ENCODE results near the gene EPN2.
A peak's percentile ranks its signal among the peaks of the same experiment; 100 is the strongest.
"Not testable (repeated sequence)": the region's sequence is repeated elsewhere in the genome, so short reads cannot be mapped to it uniquely, and the experiment has no call there.

The EPN2 gene

DNA sequence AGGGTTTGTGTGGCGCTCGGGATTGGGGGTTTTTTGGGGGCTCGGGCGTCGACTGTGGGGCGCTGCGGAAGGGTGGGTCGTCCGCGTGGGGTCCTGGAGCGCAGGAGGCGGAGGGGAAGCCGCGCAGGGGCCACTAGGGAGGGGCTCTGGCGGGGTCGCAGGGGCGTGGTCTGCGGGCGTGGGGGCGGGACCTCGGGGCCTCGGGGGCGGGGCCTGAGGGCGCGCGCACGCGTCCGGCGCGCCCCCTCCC, at the start of gene EPN2:
Gene EPN2, plus strand, starts transcription at position 228 of the 250 bp plus-strand sequence. CDS start 45,754 bp downstream, outside the sequence.
- DNase-seq, result peak; percentile 62

- not testable (repeated sequence) for DNase-seq
Measured at GRCh38 chr17:19187883-19188869, 49.0 kb upstream of the EPN2 start.

DNA sequence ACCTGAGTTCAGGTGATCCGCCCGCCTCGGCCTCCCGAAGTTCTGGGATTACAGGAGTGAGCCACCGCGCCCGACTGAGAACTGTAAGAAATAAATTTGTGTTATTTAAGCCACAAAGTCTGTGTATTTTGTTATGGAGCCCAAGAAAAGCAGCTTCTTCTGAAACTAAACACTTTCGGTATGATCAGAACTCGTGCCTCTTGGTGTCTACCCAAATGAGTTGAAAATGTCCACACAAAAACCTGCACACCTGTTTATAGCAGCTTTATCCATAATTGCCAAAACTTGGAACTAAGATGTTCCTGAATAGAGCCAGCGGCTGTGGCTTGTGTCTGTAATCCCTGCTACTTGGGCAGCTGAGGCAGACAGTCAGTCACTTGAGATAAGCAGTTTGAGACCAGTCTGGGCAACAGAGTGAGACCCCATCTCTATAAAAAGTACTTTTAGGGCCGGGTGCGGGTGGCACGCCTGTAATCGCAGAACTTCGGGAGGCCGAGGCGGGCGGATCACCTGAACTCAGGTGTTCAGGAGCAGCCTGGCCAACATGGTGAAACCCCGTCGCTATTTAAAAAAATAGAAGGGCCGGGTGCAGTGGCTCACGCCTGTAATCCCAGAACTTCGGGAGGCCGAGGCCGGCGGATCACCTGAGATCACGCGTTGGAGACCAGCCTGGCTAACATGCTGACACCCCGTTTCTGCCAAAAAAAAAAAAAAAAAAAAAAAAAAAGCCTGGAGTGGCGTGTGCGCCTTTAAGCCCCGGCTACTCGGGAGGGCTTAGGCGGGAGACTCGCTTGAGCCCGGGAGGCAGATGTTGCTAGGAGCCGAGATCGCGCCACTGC, 48.1 kb upstream of the EPN2 start:
- DNase-seq, result not testable (repeated sequence)

GRCh38 chr17:19189781-19190405, 47.3 kb upstream of the EPN2 start:
- DNase-seq, result not testable (repeated sequence)

GRCh38 chr17:19196382-19197204, 40.6 kb upstream of the EPN2 start:
- DNase-seq, result not testable (repeated sequence)

DNA sequence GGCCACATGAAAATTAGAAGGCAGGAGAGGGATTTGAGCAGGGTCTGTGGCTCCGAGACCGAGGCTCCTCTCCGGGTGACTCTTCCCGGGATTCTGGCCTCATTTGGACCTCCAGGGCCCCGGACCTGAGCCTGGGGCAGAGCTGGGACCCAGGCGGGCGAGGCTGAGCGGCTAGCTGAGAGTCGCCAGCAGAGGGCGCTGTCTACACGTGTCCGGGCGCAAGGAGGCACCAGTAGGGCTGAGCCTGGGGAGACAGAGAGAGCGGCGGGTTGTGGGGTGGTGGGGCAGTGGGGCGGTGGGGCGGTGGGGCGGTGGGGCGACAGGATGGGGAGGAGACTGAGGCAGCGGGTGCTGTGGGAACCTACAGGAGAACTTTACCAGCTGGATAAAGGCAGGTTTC, 34.7 kb upstream of the EPN2 start:
- not testable (repeated sequence) for DNase-seq

DNA sequence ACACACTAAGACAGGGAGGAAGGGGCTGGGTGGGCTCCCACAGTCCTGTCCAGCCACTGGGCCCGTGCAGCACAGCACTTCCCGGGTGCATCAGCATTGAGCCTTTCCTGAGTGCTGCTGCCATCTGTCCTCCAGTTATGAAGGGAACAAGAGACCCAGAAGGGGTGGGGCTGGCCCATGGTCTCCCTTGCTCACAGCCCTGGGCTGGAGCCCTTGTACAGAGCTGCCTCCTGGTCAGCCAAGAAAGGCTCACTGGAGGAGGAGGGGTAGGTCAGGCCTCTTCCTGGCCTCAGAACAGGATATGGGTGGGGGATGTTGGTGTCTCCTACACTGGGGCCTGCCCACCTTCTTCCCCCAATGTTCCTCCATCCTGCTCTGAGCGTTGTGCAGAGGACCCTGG, 33.7 kb upstream of the EPN2 start:
- DNase-seq, result not testable (repeated sequence)

GRCh38 chr17:19215074-19215860, 21.9 kb upstream of the EPN2 start:
- DNase-seq, result not testable (repeated sequence)

- not testable (repeated sequence) for DNase-seq
Measured at GRCh38 chr17:19216148-19216926, 20.8 kb upstream of the EPN2 start.

- DNase-seq, result not testable (repeated sequence)
Measured at GRCh38 chr17:19218914-19219313, 18.3 kb upstream of the EPN2 start.

DNA sequence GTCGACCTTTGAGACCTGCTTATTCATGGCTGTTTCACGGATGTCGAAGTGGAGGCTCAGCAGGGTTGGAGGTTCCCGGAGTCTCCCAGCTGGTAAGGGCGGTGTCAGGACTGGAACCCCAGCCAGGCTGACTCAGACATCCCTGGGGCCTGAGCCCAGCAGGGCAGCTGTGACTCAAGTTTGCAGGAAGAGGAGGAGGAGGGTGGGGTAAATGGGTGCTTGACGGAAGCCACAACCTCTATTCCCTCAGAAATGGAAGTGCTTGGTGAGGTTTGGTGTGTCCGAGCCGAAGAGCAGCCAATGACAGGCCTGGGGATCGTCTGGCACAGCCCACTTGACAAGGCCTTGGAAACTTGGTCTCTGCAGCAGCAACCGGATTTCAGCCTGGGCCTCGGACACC, 17.8 kb upstream of the EPN2 start:
- not testable (repeated sequence) for DNase-seq

GRCh38 chr17:19220195-19220594, 17.0 kb upstream of the EPN2 start:
- DNase-seq, result not testable (repeated sequence)

DNA sequence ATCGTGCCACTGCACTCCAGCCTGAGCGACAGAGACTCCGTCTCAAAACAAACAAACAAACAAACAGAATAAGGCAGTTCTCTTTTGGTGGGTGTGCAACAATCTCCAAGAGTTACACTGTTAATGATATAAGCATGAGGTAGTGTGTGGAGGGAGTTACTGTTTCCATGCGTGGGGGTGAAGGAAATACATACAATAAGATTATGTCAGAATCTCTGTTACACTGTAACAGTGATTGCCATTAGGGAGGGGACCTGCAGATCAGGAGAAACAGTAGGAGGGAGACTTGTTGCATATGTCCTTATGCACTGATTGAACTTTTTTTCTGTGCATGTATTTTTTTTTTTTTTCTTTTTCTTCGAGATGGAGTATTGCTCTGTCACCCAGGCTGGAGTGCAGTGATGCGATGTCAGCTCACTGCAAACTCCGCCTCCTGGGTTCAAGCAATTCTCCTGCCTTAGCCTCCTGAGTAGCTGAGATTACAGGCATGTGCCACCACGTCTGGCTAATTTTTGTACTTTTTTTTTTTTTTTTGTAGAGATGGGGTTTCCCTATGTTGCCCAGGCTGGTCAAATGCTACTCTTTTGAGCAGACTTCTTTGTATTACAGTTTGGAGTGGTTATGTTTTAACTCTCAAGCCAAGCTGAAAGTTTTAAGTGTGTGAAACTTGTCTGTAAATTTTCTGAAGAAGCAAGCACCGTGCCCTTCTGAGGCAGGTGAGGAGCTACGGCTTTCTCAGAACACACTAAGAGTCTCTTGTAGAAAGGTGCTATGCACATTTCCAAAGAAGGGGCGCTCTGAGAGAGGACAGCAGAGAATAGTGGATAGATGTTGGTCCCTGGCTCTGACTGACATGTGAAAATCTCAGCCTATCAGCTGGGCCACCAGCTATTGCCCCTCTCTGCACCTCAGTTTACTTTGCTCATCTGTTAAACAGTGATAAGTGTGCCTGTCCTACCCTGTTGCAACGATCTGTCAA, 10.3 kb upstream of the EPN2 start:
- DNase-seq, result not testable (repeated sequence)

DNA sequence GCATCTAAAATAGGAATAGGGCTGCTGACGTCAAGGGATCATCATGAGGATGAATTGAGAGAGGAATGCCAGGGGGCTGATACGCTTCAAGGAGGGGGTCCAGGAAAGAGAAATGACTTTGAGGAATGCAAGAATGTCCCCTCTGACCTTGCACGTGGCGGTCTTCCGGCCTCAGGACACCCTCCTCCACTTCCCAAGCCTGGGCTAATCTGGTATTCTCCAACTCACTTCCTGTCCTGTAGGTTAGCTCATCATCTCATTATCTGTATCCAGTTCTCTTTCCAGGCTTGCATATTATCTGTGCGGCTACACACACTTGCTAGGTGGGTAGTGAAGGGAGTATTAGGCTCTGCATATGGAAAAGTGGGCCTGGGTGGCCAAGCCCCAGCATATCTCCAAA, 2.5 kb upstream of the EPN2 start:
- DNase-seq, result peak; percentile 18

- DNase-seq, result not testable (repeated sequence)
Measured at GRCh38 chr17:19236351-19237138, 621 bp upstream of the EPN2 start.

DNA sequence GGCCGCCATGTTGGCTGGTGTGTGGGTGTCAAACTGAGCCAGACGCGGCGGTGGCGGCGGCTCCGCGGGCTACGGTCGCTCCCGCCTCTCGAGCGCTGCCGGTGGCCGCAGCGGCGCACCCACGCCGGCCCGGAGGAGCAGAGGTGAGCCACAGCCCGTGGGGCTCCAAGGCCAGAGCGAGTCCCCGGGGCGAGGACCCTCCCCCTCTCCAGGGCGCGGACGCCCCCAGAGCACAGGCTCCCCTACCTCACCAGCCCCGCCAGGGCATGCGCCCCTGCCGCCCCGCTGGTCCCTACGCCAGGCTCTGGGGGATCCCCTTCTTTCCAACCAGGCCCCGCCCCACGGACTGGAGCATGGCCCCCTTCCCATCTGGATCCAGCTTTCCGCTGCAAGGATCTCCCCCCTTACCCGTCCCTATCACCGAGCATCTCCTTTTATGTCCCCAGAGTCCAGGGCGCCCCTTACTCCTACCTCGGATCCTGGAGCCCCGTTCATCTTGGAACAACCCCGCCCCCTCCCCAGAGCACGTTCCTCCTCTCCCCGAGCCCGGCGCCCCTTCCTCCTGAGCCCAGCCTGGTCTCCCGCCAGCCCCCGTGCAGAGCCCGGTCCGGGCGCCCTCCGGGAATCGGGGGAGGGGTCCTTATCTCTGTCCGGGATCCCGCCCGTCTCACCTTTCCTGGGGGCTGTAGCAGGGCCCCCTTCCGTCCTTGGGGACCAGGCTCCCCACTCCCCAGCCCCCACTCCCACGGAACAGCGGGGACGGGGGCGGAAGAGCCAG, 412 bp downstream of the EPN2 start:
- DNase-seq, result peak; percentile 52

DNA sequence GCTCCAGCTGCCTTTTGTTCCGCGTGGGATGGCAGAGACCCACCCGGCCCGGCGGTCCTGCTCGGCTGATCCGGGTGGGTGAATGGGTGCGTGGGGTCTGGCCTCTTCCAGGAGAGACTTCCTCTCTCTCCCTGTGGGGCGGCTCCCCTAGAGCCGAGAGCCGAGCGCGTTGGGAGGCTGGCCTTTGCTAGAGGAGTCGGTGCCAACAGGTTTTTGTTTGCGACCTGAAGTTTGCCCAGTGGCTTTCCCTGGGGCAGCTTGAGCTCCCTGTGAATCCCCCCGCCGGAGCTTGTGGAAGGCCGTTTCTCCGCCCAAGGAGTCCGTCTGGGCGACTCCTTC, 970 bp downstream of the EPN2 start:
- peak; percentile 46 for DNase-seq

GRCh38 chr17:19239544-19239943, 2.4 kb downstream of the EPN2 start:
- DNase-seq, result no peak
